Coronary artery (tissue), 2 donors: ENCODE data around the gene KLRK1.
"Not testable (repeated sequence)": the region's sequence is repeated elsewhere in the genome, so short reads cannot be mapped to it uniquely, and the experiment has no call there.

ENCODE experiments used
- DNase-seq: peaks from one replicate; pipeline ENCODE4 v3.0.0-alpha.2; 2017; ENCODE audit warnings: low spot score
- H3K27ac ChIP-seq, 2 donors: fragments of 200-600 bp; sonication (generic); one replicate each; pipeline ENCODE4 v1.5.1; 2016 to 2019
- H3K4me3 ChIP-seq: fragments of 200-600 bp; sonication (generic); 2 replicates; pipeline ENCODE4 v1.5.1; 2016; ENCODE audit warnings: mild to moderate bottlenecking, moderate library complexity
- CTCF ChIP-seq: fragments of 200-600 bp; sonication (generic); IDR thresholded peaks from one replicate; pipeline ENCODE4 v1.5.1; 2019; ENCODE audit warnings: antibody characterized with exemption

The KLRK1 gene

GRCh38 chr12:10362325-10362724 is 27.5 kb downstream of the KLRK1 start:
- no peak for DNase-seq
- TF ChIP-seq CTCF: no peak
- H3K4me3 ChIP-seq: no peak overlapping the region
- H3K27ac ChIP-seq: no peak overlapping the region

GRCh38 chr12:10361622-10362021 is 28.2 kb downstream of the KLRK1 start:
- DNase-seq: no peak
- Histone ChIP-seq H3K27ac (peak overlapping the region in 1 of 2 donors; percentile 13), H3K4me3 (peak overlapping the region; percentile 5)
- no peak for TF ChIP-seq CTCF

GRCh38 chr12:10361084-10361483 is 28.8 kb downstream of the KLRK1 start:
- DNase-seq: no peak
- TF ChIP-seq CTCF: no peak
- peak overlapping the region; percentile 5 for H3K4me3 ChIP-seq
- peak overlapping the region in 1 of 2 donors; percentile 13 for H3K27ac ChIP-seq

GRCh38 chr12:10358969-10359368 is 30.9 kb downstream of the KLRK1 start:
- no peak overlapping the region for H3K27ac ChIP-seq
- no peak for TF ChIP-seq CTCF
- no peak overlapping the region for H3K4me3 ChIP-seq
- DNase-seq: no peak

- no peak overlapping the region for H3K27ac ChIP-seq
- DNase-seq: no peak
- no peak for TF ChIP-seq CTCF
- no peak overlapping the region for H3K4me3 ChIP-seq
Measured at GRCh38 chr12:10358131-10358530, 31.7 kb downstream of the KLRK1 start.

GRCh38 chr12:10354502-10354901 is 35.3 kb downstream of the KLRK1 start:
- Histone ChIP-seq H3K27ac (no peak overlapping the region), H3K4me3 (no peak overlapping the region)
- no peak for DNase-seq
- no peak for TF ChIP-seq CTCF

GRCh38 chr12:10354071-10354470 is 35.8 kb downstream of the KLRK1 start:
- TF ChIP-seq CTCF: no peak
- DNase-seq: no peak
- H3K4me3 ChIP-seq: no peak overlapping the region
- H3K27ac ChIP-seq: no peak overlapping the region

- not testable (repeated sequence) for H3K4me3 ChIP-seq, DNase-seq, H3K27ac ChIP-seq
Measured at GRCh38 chr12:10351457-10351856, 38.4 kb downstream of the KLRK1 start.
